SH-SY5Y (cell line): ENCODE measurements around the gene RPL3.

Experiments
- GATA2 ChIP-seq: IDR thresholded peaks from 2 replicates; pipeline ENCODE4 v1.6.1; 2011; ENCODE audit warnings: mild to moderate bottlenecking, low read depth, low read length
- GATA3 ChIP-seq: IDR thresholded peaks from 2 replicates; pipeline ENCODE4 v1.6.1; 2011; ENCODE audit warnings: low read depth, mild to moderate bottlenecking, low read length, moderate library complexity

GRCh38 chr22:39293766-39294368 lies 25.6 kb downstream of the RPL3 start:
- TF ChIP-seq GATA3 (no peak), GATA2 (no peak)
